Heart right ventricle (tissue), 16 donors: ENCODE results near the gene PTAFR. TPM values are rescaled to one million over a fixed set of nuclear protein-coding genes. Genes with fewer than 3 reads are reported as not detected.

ENCODE experiments used
- ATAC-seq, 8 donors: fragments of 200-7000 bp; cut with Tn5 transposase; one replicate each; pipeline ENCODE4 v1.9.1; 2020; ENCODE audit warnings: mild to moderate bottlenecking in 8 of 8, moderate library complexity in 8 of 8, moderate number of reproducible peaks in 1 of 8
- DNase-seq, 2 donors: peaks; one replicate each; pipeline ENCODE4 v3.0.0-alpha.2; 2020
- H3K27ac ChIP-seq, 10 donors: fragments of 200-600 bp; sonication (generic) in 2 of 10; one replicate each; pipeline versions ENCODE4 v1.5.0 to v1.8.0; 2020 to 2022; ENCODE audit warnings: mild to moderate bottlenecking in 3 of 10
- H3K27me3 ChIP-seq, 7 donors: fragments of 200-600 bp; one replicate each; pipeline ENCODE4 v1.8.0; 2021 to 2022; ENCODE audit warnings: mild to moderate bottlenecking in 2 of 7
- H3K36me3 ChIP-seq, 9 donors: fragments of 200-600 bp; sonication (generic) in 1 of 9; one replicate each; pipeline versions ENCODE4 v1.5.0 to v1.8.0; 2020 to 2022; ENCODE audit warnings: mild to moderate bottlenecking in 2 of 9
- H3K4me1 ChIP-seq, 9 donors: fragments of 200-600 bp; sonication (generic) in 1 of 9; one replicate each; pipeline versions ENCODE4 v1.5.0 to v1.8.0; 2020 to 2022; ENCODE audit warnings: mild to moderate bottlenecking in 4 of 9
- H3K4me3 ChIP-seq, 10 donors: fragments of 200-600 bp; sonication (generic) in 2 of 10; one replicate each; pipeline versions ENCODE4 v1.5.0 to v1.8.0; 2020 to 2022; ENCODE audit warnings: mild to moderate bottlenecking in 7 of 10, moderate library complexity in 2 of 10
- H3K9me3 ChIP-seq, 11 donors: fragments of 200-600 bp in 10 of 11; sonication (generic) in 2 of 11; one replicate each; pipeline versions ENCODE4 v1.5.0 to v1.8.0; 2013 to 2022; ENCODE audit warnings: mild to moderate bottlenecking in 2 of 11, control low read depth in 1 of 11, moderate library complexity in 1 of 11
- WGBS, 2 donors: extraction: QIAGEN DNeasy Blood & Tissue Kit; methylation state at CpG; one replicate each; pipeline ENCODE4 v1.1.7; 2013; ENCODE audit warnings: inconsistent platforms in 1 of 2; 5-methylcytosine and 5-hydroxymethylcytosine counted together
- intact Hi-C, 10 donors: fragments of 100-400 bp; cut with DNase I; formaldehyde crosslinking; loops; one replicate each; pipeline versions ENCODE4 v1.11.1 to v1.14.2; 2022
- polyA plus RNA-seq, 2 donors: library from polyadenylated mRNA; stranded (reverse); fragments of 200-250 nt; gene quantifications; one replicate each; pipeline ENCODE4 v1.2.3, GENCODE V29; 2013
- total RNA-seq, 10 donors: library from RNA; stranded (reverse); fragmentation: NEBNext Ultra II Directional in 3 of 10; extraction: Animal tissue kit (Norgen Biotek cat#: 25700) in 3 of 10; gene quantifications; one replicate each; pipeline versions ENCODE4 v1.2.1 to v1.2.4, GENCODE V29; 2021 to 2023
- TF ChIP-seq, protein P1 (sequence below), 9 donors: fragments of 200-600 bp; sonication (generic) in 2 of 9; IDR thresholded peaks; one replicate each; pipeline versions ENCODE4 v1.5.0 to v1.8.0; 2021 to 2022; ENCODE audit warnings: antibody characterized with exemption in 9 of 9, mild to moderate bottlenecking in 5 of 9, moderate library complexity in 1 of 9
- donor health status: Arrhythmogenic right ventricular cardiomyopathy.
- donor health status: ischemic (EF 13 %, LVEDD 7.1; RV severe dilation, severe dysfunction).
- donor health status: healthy with polysubstance abuse.
- donor health status: DM: no; HTN: yes; CAD: no.
- donor health status: DM: no; HTN: no; CAD: no.
- donor health status: ischemic (EF 25% LVEDD 6.9; RV normal size, moderate dysfunction).
- donor health status: ischemic (EF 25% LVEDD 5.7; RV mildly dilated, moderate dysfunction).
- donor health status: healthy.
- donor health status: DM: yes; HTN: yes; CAD: no.
- donor health status: Ischemic cardiomyopathy.
- donor health status: ischemic (EF 35%, LVEDD 5.7; RV mildly dilated, moderate dysfunction).
- donor health status: nonischemic (EF 11% LVEDD 7.7; RV severe dilation, severe dysfunction).
- donor health status: DM: yes; HTN: yes; CAD: no.
- donor health status: PGD.
- donor health status: ischemic (EF 29% LVEDD 5.4; RV normal size, mild dysfunction).
- donor health status: nonischemic (EF 23%, LVEDD 6.1; RV moderate dilation, normal function).

Gene PTAFR
- total and polyA plus RNA-seq, 12 donors = 0.73 to 13.4 (median 1.4) TPM

DNA sequence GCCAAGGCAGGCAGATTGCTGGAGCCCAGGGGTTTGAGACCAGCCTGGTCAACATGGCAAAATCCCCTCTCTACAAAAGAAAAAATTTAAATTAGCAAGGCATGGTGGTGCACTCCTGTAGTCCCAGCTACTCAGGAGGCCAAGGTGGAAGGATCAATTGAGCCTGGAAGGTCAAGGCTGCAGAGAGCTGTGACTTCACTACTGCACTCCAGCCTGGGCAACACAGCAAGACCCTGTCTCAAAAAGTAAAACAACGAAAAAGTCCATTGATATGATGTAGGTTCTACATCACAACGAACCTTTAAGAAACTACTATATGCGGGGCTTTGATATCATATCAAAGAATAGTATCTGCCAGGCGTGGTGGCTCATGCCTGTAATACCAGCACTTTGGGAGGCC lies 20.9 kb downstream of the PTAFR start:
- Histone ChIP-seq H3K4me3 (no peak overlapping the region), H3K4me1 (peaks cover 0 to 74% (median 3%) of the 10 kb centered on the region in 9 donors), H3K36me3 (peaks cover 0 to 3% (median 0%) of the 10 kb centered on the region in 9 donors), H3K27me3 (no peaks in the 10 kb centered on the region), H3K9me3 (no peaks in the 10 kb centered on the region), H3K27ac (peak overlapping the region in 2 of 10 donors; percentile 44 to 77)
- TF ChIP-seq, protein P1, sequence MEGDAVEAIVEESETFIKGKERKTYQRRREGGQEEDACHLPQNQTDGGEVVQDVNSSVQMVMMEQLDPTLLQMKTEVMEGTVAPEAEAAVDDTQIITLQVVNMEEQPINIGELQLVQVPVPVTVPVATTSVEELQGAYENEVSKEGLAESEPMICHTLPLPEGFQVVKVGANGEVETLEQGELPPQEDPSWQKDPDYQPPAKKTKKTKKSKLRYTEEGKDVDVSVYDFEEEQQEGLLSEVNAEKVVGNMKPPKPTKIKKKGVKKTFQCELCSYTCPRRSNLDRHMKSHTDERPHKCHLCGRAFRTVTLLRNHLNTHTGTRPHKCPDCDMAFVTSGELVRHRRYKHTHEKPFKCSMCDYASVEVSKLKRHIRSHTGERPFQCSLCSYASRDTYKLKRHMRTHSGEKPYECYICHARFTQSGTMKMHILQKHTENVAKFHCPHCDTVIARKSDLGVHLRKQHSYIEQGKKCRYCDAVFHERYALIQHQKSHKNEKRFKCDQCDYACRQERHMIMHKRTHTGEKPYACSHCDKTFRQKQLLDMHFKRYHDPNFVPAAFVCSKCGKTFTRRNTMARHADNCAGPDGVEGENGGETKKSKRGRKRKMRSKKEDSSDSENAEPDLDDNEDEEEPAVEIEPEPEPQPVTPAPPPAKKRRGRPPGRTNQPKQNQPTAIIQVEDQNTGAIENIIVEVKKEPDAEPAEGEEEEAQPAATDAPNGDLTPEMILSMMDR (IDR thresholded peaks at IDR 0.05) = no peak
- intact Hi-C loops = no loop called here
- ATAC-seq (no peak), DNase-seq (no peak)
- 90 to 97% methylated on average over 4 of the region's 4 CpGs for WGBS, 2 donors

DNA sequence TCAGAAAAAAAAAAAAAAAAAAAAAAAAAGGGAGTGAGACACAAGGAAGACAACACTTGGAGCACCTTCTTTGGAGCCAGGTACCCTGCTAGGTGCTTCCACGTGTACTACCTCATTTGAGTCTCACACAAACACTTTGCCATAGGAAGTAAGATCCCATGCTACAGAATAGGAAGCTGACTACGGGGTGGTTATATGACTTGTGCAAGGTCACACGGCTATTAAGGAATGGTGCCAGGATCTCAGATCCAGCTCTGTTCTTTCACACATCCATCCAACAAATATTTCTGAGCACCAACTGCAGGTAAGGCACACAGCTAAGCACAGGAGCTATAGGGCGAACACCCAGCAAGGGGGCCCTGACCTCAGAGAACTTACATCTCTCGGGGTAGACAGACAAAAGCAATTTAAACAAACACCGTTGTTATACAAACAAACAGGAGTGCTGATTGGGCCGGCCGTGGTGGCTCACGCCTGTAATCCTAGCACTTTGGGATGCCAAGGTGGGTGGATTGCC lies 22.4 kb downstream of the PTAFR start:
- DNase-seq (no peak), ATAC-seq (no peak)
- TF ChIP-seq, protein P1 (IDR thresholded peaks at IDR 0.05) = no peak
- H3K36me3 ChIP-seq = peaks cover 0 to 16% (median 0%) of the 10 kb centered on the region in 9 donors
- WGBS, 2 donors = 84 to 85% methylated on average over 9 of the region's 9 CpGs
- intact Hi-C loops = no loop called here
- H3K4me1 ChIP-seq = peaks cover 0 to 59% (median 0%) of the 10 kb centered on the region in 9 donors
- H3K27me3 ChIP-seq = no peaks in the 10 kb centered on the region
- peak overlapping the region in 3 of 10 donors; percentile 4 to 77 (median 44) for H3K27ac ChIP-seq
- H3K4me3 ChIP-seq = no peak overlapping the region
- H3K9me3 ChIP-seq = no peaks in the 10 kb centered on the region

DNA sequence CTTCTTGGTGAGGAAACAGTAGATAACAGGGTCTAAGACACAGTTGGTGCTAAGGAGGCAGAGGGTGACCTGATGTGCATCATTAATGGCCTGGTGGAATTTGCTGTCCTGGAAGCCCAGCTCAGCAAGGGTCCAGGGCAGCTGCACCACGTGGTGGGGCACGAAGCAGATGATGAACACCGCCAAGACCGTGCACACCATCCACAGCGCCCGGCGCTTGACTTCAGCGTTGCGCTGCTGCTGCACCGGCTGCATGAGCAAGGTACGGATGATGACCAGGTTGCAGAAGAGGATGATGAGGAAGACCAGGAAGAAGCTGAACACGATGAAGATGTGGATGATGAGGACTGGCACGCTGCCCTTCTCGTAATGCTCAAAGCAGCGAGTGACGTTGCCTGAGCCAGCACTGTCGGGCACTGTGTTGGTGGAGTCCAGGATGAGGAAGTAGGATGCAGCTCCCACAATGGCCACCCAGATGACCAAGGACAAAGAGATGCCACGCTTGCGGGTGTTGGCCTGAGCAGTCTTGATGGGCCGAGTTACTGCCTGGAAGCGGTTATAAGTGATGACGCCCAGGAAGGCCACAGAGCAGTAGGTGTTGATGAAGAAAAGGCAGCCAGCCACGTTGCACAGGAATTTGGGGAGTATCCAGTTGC lies 26.2 kb downstream of the PTAFR start:
- H3K27me3 ChIP-seq = no peaks in the 10 kb centered on the region
- WGBS, 2 donors = 94% methylated on average over 23 of the region's 23 CpGs
- DNase-seq = no peak
- H3K27ac ChIP-seq = no peak overlapping the region
- no peak for ATAC-seq
- peaks cover 0 to 33% (median 0%) of the 10 kb centered on the region in 9 donors for H3K4me1 ChIP-seq
- intact Hi-C loops = no loop called here
- TF ChIP-seq, protein P1 (IDR thresholded peaks at IDR 0.05) = no peak
- no peak overlapping the region for H3K4me3 ChIP-seq
- H3K36me3 ChIP-seq = peaks cover 0 to 28% (median 0%) of the 10 kb centered on the region in 9 donors
- no peaks in the 10 kb centered on the region for H3K9me3 ChIP-seq

DNA sequence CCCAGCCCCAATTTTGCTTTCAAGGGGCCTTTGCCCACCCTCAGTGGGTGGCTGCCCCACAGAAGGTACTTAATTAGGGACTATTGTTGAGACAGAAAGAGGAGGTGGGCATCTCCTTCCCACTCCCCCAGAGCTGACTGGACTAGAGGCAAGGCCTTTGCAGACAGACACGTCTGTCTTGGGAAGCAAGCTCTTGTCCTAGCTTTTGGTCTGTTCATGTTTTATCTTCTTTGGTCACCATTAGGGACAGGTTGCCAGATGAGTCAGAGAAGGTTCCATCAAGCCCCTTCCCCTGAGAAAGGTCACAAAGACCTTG lies 27.7 kb downstream of the PTAFR start:
- Histone ChIP-seq H3K27ac (no peak overlapping the region), H3K36me3 (peaks cover 0 to 28% (median 0%) of the 10 kb centered on the region in 9 donors), H3K9me3 (no peaks in the 10 kb centered on the region), H3K4me1 (peaks cover 0 to 25% (median 0%) of the 10 kb centered on the region in 9 donors), H3K27me3 (no peaks in the 10 kb centered on the region), H3K4me3 (no peak overlapping the region)
- TF ChIP-seq, protein P1 (IDR thresholded peaks at IDR 0.05) = no peak
- ATAC-seq (no peak), DNase-seq (no peak)
- intact Hi-C loops = no loop called here
- WGBS, 2 donors = 91 to 96% methylated on average over 1 of the region's 1 CpG
